Measurements from ENCODE around the gene ABCC6.

- no peak for TF ChIP-seq CTCF (IDR thresholded peaks at IDR 0.05)
- TF ChIP-seq POLR2A (IDR thresholded peaks at IDR 0.05), result no peak
Measured at GRCh38 chr16:16185095-16185494, 38.2 kb downstream of the ABCC6 start.

All from esophagus squamous epithelium (tissue), 4 donors.